Keratinocyte (primary cell): ENCODE measurements around the gene CIZ1. TPM values are rescaled to one million over a fixed set of nuclear protein-coding genes. Genes with fewer than 3 reads are reported as not detected.

ENCODE experiments used
- DNase-seq: peaks from one replicate; pipeline ENCODE4 v3.0.0-alpha.2; 2011; ENCODE audit warnings: low read depth, missing footprints, low spot score
- FAIRE-seq: peaks from 2 replicates; lab custom pipeline; 2011; peaks lifted over from hg19 to GRCh38; lab: Jason Lieb, UNC
- H2AFZ ChIP-seq: 2 replicates; pipeline ENCODE4 v1.6.0; 2012; ENCODE audit warnings: low read length, control low read depth, inconsistent platforms; ENCODE audit not compliant: control insufficient read depth
- H3K27ac ChIP-seq: 2 replicates; pipeline ENCODE4 v1.5.1; 2011; ENCODE audit warnings: low read length; ENCODE audit not compliant: control insufficient read depth, insufficient read depth
- H3K27me3 ChIP-seq: 3 replicates; pipeline ENCODE4 v1.6.0; 2011; ENCODE audit warnings: low read length; ENCODE audit not compliant: control insufficient read depth, insufficient read depth; ENCODE audit errors: extremely low read depth
- H3K36me3 ChIP-seq, 2 experiments: 2 replicates in 1 of 2; 3 replicates in 1 of 2; pipeline ENCODE4 v1.5.1; 2011; ENCODE audit warnings: low read length in 2 of 2, mild to moderate bottlenecking in 1 of 2; ENCODE audit not compliant: control insufficient read depth in 2 of 2, insufficient read depth in 2 of 2; ENCODE audit errors: extremely low read depth in 1 of 2
- H3K4me1 ChIP-seq: 3 replicates; pipeline ENCODE4 v1.5.1; 2011; ENCODE audit warnings: low read length; ENCODE audit not compliant: control insufficient read depth, insufficient read depth; ENCODE audit errors: extremely low read depth
- H3K4me2 ChIP-seq: 3 replicates; pipeline ENCODE4 v1.6.0; 2011; ENCODE audit warnings: low read depth, low read length; ENCODE audit not compliant: control insufficient read depth, insufficient read depth; ENCODE audit errors: extremely low read depth
- H3K4me3 ChIP-seq, 3 experiments: fragments of 200-600 bp in 1 of 3; sonication (generic) in 1 of 3; 2 replicates in 2 of 3; 3 replicates in 1 of 3; pipeline ENCODE4 v1.5.1; 2011 to 2016; ENCODE audit warnings: low read length in 3 of 3, mild to moderate bottlenecking in 3 of 3, control low read depth in 2 of 3, inconsistent platforms in 1 of 3, low read depth in 1 of 3, mixed read lengths in 1 of 3, mixed run types in 1 of 3, moderate library complexity in 1 of 3; ENCODE audit not compliant: control insufficient read depth in 2 of 3, insufficient read depth in 2 of 3; ENCODE audit errors: extremely low read depth in 1 of 3
- H3K79me2 ChIP-seq: 2 replicates; pipeline ENCODE4 v1.6.0; 2012; ENCODE audit warnings: low read length; ENCODE audit not compliant: control insufficient read depth, insufficient read depth
- H3K9ac ChIP-seq: 3 replicates; pipeline ENCODE4 v1.6.0; 2011; ENCODE audit warnings: low read length; ENCODE audit not compliant: control insufficient read depth, insufficient read depth; ENCODE audit errors: extremely low read depth
- H3K9me1 ChIP-seq: 3 replicates; pipeline ENCODE4 v1.6.0; 2011; ENCODE audit warnings: low read length; ENCODE audit not compliant: control insufficient read depth, insufficient read depth; ENCODE audit errors: extremely low read depth
- H3K9me3 ChIP-seq: 2 replicates; pipeline ENCODE4 v1.5.1; 2012; ENCODE audit warnings: low read depth, low read length; ENCODE audit not compliant: control insufficient read depth
- H4K20me1 ChIP-seq: 3 replicates; pipeline ENCODE4 v1.6.0; 2011; ENCODE audit warnings: low read length; ENCODE audit not compliant: control insufficient read depth, insufficient read depth; ENCODE audit errors: extremely low read depth
- CTCF ChIP-seq, 3 experiments: IDR thresholded peaks in 1 of 3; conservative IDR thresholded peaks in 1 of 3; optimal IDR thresholded peaks in 1 of 3; 2 replicates in 2 of 3; 3 replicates in 1 of 3; pipeline versions ENCODE3 to v1.5.1; 2011; ENCODE audit warnings: low read length in 3 of 3, mild to moderate bottlenecking in 3 of 3, moderate library complexity in 2 of 3, control low read depth in 1 of 3, inconsistent platforms in 1 of 3; ENCODE audit not compliant: insufficient read depth in 2 of 3; ENCODE audit errors: extremely low read depth in 1 of 3
- EZH2 ChIP-seq: IDR thresholded peaks from one replicate; pipeline ENCODE4 v1.6.1; 2012; ENCODE audit warnings: inconsistent platforms, mild to moderate bottlenecking, low read length, moderate library complexity
- dilution Hi-C: fragments of 300-500 bp; cut with MboI; formaldehyde crosslinking; loops from one replicate; pipeline ENCODE4 v1.7.0; 2020; ENCODE audit warnings: low sequenced_read_pairs; ENCODE audit not compliant: extremely low pct_ligation_motif_present
- polyA plus RNA-seq, 5 experiments: library from polyadenylated mRNA; depleted of rRNA in 3 of 5; stranded (reverse) in 3 of 5; stranded (forward) in 1 of 5; unstranded in 1 of 5; fragments of >200 nt; gene quantifications; 1 replicate in 1 of 5; 2 replicates in 3 of 5; 3 replicates in 1 of 5; pipeline versions ENCODE4 v1.2.1 to v1.2.3, GENCODE V29; 2011 to 2012; ENCODE audit warnings: missing spikeins in 2 of 5, low read depth in 1 of 5, low replicate concordance in 1 of 5

CIZ1 gene
- polyA plus RNA-seq, 1 donor (not counting 4 experiments of a cell fraction or from before 2014, with no cell fraction given), result 23.5 TPM

DNA sequence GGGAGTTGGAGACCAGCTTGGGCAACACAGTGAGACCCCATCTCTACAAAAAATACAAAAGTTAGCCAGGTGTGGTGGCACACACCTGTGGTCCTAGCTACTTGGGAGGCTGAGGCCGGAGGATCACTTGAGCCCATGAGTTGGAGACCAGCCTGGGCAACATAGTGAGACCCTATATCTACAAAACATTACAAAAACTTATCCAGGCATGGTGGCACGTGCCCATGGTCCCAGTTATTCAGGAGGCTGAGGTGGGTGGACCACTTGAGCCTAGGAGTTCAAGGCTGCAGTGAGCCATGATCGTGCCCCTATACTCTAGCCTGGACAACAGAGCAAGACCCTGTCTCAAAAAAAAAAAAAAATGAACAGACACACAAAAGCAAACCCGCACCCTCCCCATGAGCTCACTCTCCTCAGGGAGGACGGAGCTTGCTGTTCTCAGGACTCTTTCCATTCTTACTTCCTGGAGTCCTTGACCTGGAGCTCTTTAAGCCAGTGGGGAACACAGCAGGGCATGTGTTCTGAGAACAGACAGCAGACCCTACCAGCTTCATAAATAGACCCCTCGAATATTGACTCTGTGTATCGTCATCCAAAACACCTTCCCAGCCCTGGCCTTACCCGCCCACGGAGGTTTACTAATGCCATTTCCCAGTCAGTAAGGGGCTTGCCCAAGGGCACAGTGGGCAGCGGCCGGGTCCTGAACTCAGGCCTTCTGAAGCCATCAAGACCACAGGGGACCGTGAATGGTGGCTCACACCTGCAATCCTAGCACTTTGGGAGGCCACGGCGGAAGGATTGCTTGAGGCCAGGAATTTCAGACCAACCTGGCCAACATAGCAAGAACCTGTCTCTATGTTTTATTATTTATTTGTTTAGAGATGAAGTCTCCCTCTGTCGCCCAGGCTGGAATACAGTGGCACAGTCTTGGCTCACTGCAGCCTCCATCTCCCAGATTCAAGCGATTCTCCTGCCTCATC is 75.0 kb downstream of the CIZ1 start:
- FAIRE-seq (no peak), DNase-seq (no peak)
- no peak overlapping the region for H2AFZ ChIP-seq
- no peak overlapping the region for H3K9ac ChIP-seq
- no peaks in the 10 kb centered on the region for H3K9me3 ChIP-seq
- H3K9me1 ChIP-seq, result no peaks in the 10 kb centered on the region
- H3K36me3 ChIP-seq, result peaks cover 5 to 12% of the 10 kb centered on the region in 2 experiments
- no peaks in the 10 kb centered on the region for H4K20me1 ChIP-seq
- dilution Hi-C loops, result no loop called here
- H3K79me2 ChIP-seq, result no peaks in the 10 kb centered on the region
- H3K27me3 ChIP-seq, result no peaks in the 10 kb centered on the region
- TF ChIP-seq CTCF (optimal IDR thresholded peaks at IDR 0.05 in 1 of 3, IDR thresholded peaks at IDR 0.05 in 1 of 3, conservative IDR thresholded peaks at IDR 0.05 in 1 of 3; ENCODE audit: extremely low read depth in 1 of 3, insufficient read depth in 2 of 3, low read length in 3 of 3) (no peak), EZH2 (no peak)
- no peak overlapping the region for H3K4me2 ChIP-seq
- H3K4me1 ChIP-seq, result peaks cover 6% of the 10 kb centered on the region
- no peak overlapping the region for H3K27ac ChIP-seq
- no peak overlapping the region for H3K4me3 ChIP-seq

Other genes starting within 250 kb of the CIZ1 start
- 3.7 to 8.6 TPM (median 7.0 TPM) in 3 replicates for gene EEIG1, start 210.6 kb downstream of the CIZ1 start, polyA plus RNA-seq
- 6.3 to 7.5 TPM (median 7.4 TPM) in 3 replicates for gene NAIF1, start 124.3 kb downstream of the CIZ1 start, polyA plus RNA-seq
- gene SLC25A25, start 123.3 kb downstream of the CIZ1 start, polyA plus RNA-seq, result 4.1 to 7.9 TPM (median 6.5 TPM) in 3 replicates
- 61.3 to 71.3 TPM (median 68.7 TPM) in 3 replicates for gene PTGES2, start 63.8 kb downstream of the CIZ1 start, polyA plus RNA-seq
- 28.9 to 77.4 TPM (median 67.4 TPM) in 3 replicates for gene LCN2, start 42.1 kb downstream of the CIZ1 start, polyA plus RNA-seq
- 35.9 to 89.0 TPM (median 50.9 TPM) in 3 replicates for gene BBLN, start 31.3 kb downstream of the CIZ1 start, polyA plus RNA-seq
- 0.25 to 0.34 TPM (median 0.31 TPM) in 3 replicates for gene DNM1, start 11.8 kb upstream of the CIZ1 start, polyA plus RNA-seq
- 31.9 to 48.8 TPM (median 41.6 TPM) in 3 replicates for gene GOLGA2, start 84.4 kb upstream of the CIZ1 start, polyA plus RNA-seq
- 35.9 to 39.4 TPM (median 38.4 TPM) in 3 replicates for gene SWI5, start 84.7 kb upstream of the CIZ1 start, polyA plus RNA-seq
- gene TRUB2, start 130.9 kb upstream of the CIZ1 start, polyA plus RNA-seq, result 15.5 to 25.8 TPM (median 17.2 TPM) in 3 replicates
- 32.6 to 39.8 TPM (median 33.4 TPM) in 3 replicates for gene COQ4, start 131.3 kb upstream of the CIZ1 start, polyA plus RNA-seq
- 17.3 to 30.2 TPM (median 21.4 TPM) in 3 replicates for gene SLC27A4, start 149.0 kb upstream of the CIZ1 start, polyA plus RNA-seq
- 29.1 to 32.4 TPM (median 31.1 TPM) in 3 replicates for gene URM1, start 179.8 kb upstream of the CIZ1 start, polyA plus RNA-seq
- gene CERCAM, start 229.3 kb upstream of the CIZ1 start, polyA plus RNA-seq, result 15.9 to 39.7 TPM (median 25.9 TPM) in 3 replicates